IPS-18c (cell line): ENCODE measurements around the gene KCNMA1.

Experiments
- H3K4me3 ChIP-seq: 2 replicates; pipeline ENCODE4 v1.7.0; 2013; ENCODE audit warnings: low read depth, mild to moderate bottlenecking, low read length, moderate library complexity; ENCODE audit not compliant: insufficient read depth
- H3K9me3 ChIP-seq: one replicate; pipeline ENCODE4 v1.6.1; 2013; ENCODE audit warnings: mild to moderate bottlenecking, low read length, moderate library complexity; ENCODE audit not compliant: control insufficient read depth, insufficient read depth

The KCNMA1 gene

GRCh38 chr10:77501846-77502261 is 135.8 kb downstream of the KCNMA1 start:
- no peaks in the 10 kb centered on the region for H3K9me3 ChIP-seq

DNA sequence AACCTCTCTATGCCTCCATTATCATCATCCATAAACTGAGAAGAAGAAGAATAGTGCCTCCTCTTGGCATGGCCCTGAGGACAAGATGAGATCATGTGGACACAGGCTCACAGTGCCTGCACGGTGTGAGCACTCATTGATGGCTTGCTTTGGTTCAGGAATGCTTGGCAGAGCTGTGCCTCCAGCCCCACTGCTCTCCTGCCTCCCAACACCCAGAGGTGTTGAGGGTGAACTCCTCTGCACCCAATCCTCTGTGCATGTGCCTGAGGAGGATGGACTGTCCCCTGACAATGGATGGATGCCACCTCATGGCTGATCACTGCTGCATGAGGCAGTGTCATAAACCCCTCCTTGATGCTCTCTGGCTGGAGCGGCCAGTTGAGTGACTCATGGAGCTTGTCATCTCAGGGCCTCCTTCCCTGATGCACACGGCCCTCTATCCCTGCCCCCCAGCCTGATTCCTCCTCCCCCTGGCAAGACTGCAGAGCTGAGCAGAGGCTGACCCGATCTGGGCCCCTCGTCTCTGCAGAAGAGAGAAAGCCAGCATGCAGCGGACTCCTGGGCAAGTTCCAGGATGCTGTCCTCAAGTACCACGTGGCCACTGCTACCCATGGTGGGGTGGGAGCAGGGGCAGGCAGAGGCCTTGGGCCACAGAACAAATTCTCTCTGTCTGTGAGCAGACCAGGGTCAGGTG is 136.3 kb downstream of the KCNMA1 start:
- no peaks in the 10 kb centered on the region for H3K9me3 ChIP-seq
- no peak overlapping the region for H3K4me3 ChIP-seq

More at GRCh38 chr10:77501846-77502261, 135.8 kb downstream of the KCNMA1 start:
- no peak overlapping the region for H3K4me3 ChIP-seq

- Histone ChIP-seq H3K4me3 (no peak overlapping the region), H3K9me3 (no peaks in the 10 kb centered on the region)
These were observed 136.9 kb downstream of the KCNMA1 start for GRCh38 chr10:77500754-77501151.

DNA sequence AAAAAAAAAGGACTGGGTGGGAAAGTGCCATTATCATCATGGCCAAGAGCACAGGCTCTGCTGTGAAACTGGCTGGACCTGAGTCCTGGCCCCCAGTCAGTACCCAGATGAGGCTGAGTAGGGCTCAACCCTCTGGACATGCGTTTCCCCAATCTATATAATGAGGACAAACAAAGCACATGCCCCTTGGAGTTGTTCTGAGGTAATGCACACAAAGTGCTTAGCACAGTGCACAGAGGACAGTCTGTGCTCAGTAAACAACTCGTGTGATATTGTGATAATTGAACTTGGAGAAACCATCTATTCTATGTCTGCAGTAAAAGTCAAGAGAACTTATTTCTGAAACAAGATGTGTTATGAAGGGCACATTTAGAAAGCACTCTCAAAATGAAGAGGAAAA is 138.8 kb downstream of the KCNMA1 start:
- H3K9me3 ChIP-seq, result no peaks in the 10 kb centered on the region
- H3K4me3 ChIP-seq, result no peak overlapping the region

GRCh38 chr10:77498210-77498609 is 139.4 kb downstream of the KCNMA1 start:
- no peak overlapping the region for H3K4me3 ChIP-seq
- no peaks in the 10 kb centered on the region for H3K9me3 ChIP-seq

- Histone ChIP-seq H3K4me3 (no peak overlapping the region), H3K9me3 (no peaks in the 10 kb centered on the region)
These were observed 139.9 kb downstream of the KCNMA1 start for GRCh38 chr10:77497748-77498147.

- no peak overlapping the region for H3K4me3 ChIP-seq
- no peaks in the 10 kb centered on the region for H3K9me3 ChIP-seq
These were observed 140.6 kb downstream of the KCNMA1 start for GRCh38 chr10:77496941-77497420.

- Histone ChIP-seq H3K4me3 (no peak overlapping the region), H3K9me3 (no peaks in the 10 kb centered on the region)
These were observed 142.7 kb downstream of the KCNMA1 start for GRCh38 chr10:77494756-77495541.

DNA sequence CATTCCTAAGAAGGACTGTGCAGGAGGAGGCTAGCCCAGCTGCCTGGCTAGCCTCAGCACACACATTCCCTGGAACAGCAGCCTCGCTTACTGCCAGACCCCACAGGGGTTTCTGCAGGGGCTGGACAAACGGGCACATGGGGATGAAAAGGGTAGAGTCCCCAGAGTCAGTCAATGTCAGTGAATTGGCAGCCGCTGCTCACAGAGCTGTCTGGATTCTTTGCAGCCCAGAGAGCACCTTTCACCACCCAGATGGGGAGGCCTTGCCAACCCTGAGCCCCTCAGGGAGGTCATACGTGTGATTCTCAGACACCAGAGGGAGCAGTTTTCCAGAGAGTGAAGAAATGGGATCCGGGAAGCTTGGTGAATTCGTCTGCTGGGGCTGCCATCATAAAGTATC is 143.3 kb downstream of the KCNMA1 start:
- no peak overlapping the region for H3K4me3 ChIP-seq

GRCh38 chr10:77493851-77494261 is 143.8 kb downstream of the KCNMA1 start:
- no peaks in the 10 kb centered on the region for H3K9me3 ChIP-seq
- no peak overlapping the region for H3K4me3 ChIP-seq

More for the DNA sequence above, 143.3 kb downstream of the KCNMA1 start:
- H3K9me3 ChIP-seq, result no peaks in the 10 kb centered on the region

GRCh38 chr10:77493239-77493806 is 144.3 kb downstream of the KCNMA1 start:
- Histone ChIP-seq H3K9me3 (no peaks in the 10 kb centered on the region), H3K4me3 (no peak overlapping the region)

DNA sequence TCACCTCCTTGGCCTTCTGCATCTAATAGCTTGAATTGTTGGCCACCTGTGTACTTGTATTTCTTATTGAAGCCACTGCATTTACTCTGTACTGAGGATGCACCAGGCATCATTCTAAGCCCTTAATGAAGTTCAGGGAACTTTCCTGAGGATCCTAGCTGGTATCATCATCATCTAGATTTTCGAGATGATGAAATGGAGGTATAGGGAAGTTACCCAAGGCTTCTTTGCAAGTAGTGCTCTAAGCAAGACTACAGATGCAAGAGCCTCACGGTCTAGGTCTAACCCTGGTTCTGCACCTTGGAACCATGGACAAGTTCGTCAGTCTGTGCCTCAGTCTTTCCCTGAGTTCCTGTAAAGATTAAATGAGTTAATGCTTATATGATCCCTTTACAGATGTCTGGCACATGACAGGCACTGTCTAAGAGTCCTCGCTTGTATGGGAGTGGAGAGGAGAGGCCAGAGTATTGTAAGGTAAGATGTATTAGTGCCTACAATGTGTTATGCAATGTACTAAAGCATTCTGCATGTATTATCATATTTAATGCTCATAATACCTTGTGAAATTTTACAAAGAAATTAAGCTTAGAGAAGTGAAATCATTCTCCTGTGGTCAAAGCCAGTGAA is 145.1 kb downstream of the KCNMA1 start:
- Histone ChIP-seq H3K4me3 (no peak overlapping the region), H3K9me3 (no peaks in the 10 kb centered on the region)

DNA sequence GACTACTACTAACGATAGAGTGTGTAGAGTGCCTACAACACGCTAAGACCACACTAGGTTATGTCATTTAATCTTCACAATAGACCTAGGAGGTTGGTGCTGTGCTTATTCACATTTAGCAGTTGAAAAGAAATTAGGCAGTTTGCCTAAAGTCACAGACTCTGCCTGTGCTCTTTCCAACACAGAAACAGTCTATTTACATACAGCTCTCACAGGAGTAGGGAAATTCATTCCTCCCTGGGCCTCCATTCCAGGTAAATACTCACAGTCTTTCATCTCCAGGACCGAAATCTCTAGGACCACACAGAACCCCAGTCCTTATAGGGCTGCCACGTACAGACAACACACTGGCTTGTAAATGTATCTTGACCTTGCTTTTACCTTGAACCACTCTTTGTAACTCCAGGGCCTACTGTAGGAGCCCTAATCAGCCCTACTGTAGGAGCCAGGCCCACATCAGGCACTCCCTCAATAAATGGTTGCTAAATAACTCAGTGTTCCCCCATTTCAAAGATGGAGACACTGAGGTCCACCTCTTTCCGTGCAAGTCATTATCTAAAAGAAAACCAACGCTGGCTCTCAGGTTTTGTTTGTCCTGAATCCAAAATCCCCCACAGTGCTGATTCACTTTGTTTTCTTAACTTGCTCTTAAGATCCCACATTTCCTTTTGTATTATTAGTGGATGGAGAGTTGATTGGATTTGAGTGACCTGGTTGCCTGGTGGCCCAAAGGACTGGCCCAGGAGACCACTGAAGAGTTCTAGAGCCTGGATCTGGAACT is 146.9 kb downstream of the KCNMA1 start:
- Histone ChIP-seq H3K9me3 (no peaks in the 10 kb centered on the region), H3K4me3 (no peak overlapping the region)

DNA sequence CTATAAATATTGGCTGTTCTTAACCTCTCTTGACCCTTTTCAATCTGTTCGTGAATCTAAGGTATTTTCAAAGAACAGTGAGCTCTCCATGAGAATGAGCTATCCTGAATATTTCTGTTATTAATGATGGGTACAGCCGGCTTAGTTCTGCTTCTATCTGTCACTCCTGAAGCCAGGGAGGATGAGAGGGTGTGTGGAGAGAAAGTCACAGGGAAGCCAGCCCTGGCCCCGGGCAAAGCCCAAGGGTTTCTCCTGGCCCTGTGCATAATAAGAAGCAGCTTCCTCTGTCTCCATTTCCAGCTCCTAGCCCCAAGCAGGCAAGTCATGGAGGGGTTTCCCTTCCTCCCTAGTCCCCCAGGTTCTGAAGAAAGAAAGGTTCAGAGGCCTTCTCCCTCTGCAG is 151.1 kb downstream of the KCNMA1 start:
- Histone ChIP-seq H3K9me3 (no peaks in the 10 kb centered on the region), H3K4me3 (no peak overlapping the region)

GRCh38 chr10:77485847-77486246 is 151.8 kb downstream of the KCNMA1 start:
- no peak overlapping the region for H3K4me3 ChIP-seq
- no peaks in the 10 kb centered on the region for H3K9me3 ChIP-seq

- no peak overlapping the region for H3K4me3 ChIP-seq
- H3K9me3 ChIP-seq, result no peaks in the 10 kb centered on the region
These were observed 155.5 kb downstream of the KCNMA1 start for GRCh38 chr10:77482072-77482471.

DNA sequence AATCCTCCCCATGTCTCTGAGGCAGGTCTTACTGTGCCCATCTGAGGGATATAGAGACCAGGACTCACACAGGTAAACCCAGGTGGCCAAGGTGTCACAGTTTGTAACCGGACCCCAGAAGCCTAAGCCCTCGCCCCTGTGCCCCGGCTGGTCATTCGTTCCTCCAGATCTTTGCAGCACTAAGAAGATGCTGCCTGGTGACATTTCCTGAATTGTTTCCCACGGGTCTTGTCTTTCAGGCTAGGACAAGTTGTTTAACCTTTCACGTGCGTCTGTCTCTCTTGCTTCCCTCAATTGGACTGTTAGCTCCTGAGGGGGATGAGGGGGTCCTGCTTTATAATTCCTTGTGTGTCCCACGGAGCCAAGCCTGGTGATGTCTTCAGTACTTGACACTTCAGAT is 158.0 kb downstream of the KCNMA1 start:
- Histone ChIP-seq H3K4me3 (no peak overlapping the region), H3K9me3 (no peaks in the 10 kb centered on the region)
